Measurements from ENCODE around the gene SIRPG. TPM values are rescaled to one million over a fixed set of nuclear protein-coding genes. Genes with fewer than 3 reads are reported as not detected.
A peak's percentile ranks its signal among the peaks of the same experiment; 100 is the strongest.

SIRPG gene
- total RNA-seq, 2 experiments from 2014 or later: 27.9 to 28.5 TPM

DNA sequence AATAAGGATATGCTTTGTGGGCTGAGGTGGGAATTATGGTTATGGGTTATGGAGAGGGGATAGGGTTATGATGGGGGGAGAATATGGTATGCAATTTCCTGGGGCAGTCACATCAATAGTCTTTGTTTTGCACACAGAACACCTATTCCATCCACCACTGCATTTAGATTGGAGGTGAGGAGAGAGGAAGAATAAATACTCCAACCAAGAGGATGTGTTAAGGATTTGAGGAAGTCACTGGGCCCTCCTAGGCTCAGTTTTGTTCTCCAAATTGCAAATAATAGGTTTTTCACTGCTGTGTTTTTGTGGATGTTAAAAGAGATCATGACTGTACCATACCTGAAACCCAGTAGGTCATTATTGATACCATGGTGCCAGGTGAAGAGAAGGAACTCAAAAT lies 29.5 kb upstream of the SIRPG start:
- ChIA-PET CTCF (no interaction called here), POLR2A (no interaction called here)
- no peak for DNase-seq
- H3K27ac Mint-ChIP-seq: peak overlapping the region; percentile 64
- peaks cover 10% of the 10 kb centered on the region for H3K36me3 Mint-ChIP-seq
- peaks cover 29% of the 10 kb centered on the region for H3K9me3 Mint-ChIP-seq
- peaks cover 54% of the 10 kb centered on the region for H3K4me1 Mint-ChIP-seq (ENCODE audit: low read depth)
- intact Hi-C loops (cut with micrococcal nuclease): loop anchor here (5.0 kb wide), 2 partner anchors 40 to 45 kb away; no protein-coding TSS in a partner anchor
- no peak overlapping the region for H3K4me3 Mint-ChIP-seq
- no peaks in the 10 kb centered on the region for H3K27me3 Mint-ChIP-seq

DNA sequence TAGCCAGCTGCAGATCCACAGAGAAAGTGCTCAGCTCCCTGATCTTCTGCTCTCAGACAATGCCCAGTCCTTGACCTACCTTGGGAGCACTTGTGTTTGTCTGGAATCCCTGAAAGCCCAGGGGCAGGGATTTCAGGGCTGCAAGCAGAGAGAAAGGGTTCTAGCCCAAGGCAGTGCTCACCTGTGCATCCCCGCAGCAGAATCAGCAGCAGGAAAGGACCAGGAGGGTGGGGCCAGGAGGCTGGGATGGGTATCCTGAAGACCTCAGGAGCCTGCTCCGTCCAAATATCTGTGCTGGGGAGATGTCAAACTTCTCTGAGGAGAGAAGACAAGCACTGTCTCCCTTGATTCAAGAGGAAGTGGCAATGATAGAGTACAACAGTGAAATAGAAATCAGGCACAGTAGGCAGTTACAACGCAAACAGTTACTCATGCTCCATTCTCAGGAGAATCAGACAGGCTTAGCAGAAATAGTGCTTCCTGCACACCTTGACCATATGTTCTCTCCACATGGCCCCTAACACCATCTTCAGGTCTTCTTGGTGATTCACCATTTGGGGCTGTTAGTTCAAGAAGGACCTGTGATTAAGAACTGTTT lies 28.7 kb upstream of the SIRPG start:
- Mint-ChIP-seq H3K27ac (peak overlapping the region; percentile 64), H3K36me3 (peaks cover 7% of the 10 kb centered on the region), H3K4me3 (peak overlapping the region; percentile 65), H3K27me3 (no peaks in the 10 kb centered on the region), H3K9me3 (peaks cover 24% of the 10 kb centered on the region), H3K4me1 (ENCODE audit: low read depth) (peaks cover 55% of the 10 kb centered on the region)
- no peak for DNase-seq
- POLR2A ChIA-PET: no interaction called here
- CTCF ChIA-PET: no interaction called here
- intact Hi-C loops (cut with micrococcal nuclease): loop anchor here (5.0 kb wide), 2 partner anchors 39 to 46 kb away; no protein-coding TSS in a partner anchor

GRCh38 chr20:1685304-1686052 lies 27.9 kb upstream of the SIRPG start:
- no peak for DNase-seq
- Mint-ChIP-seq H3K36me3 (peaks cover 7% of the 10 kb centered on the region), H3K27ac (peak overlapping the region; percentile 64), H3K4me3 (peak overlapping the region; percentile 65), H3K9me3 (peaks cover 17% of the 10 kb centered on the region), H3K27me3 (no peaks in the 10 kb centered on the region), H3K4me1 (ENCODE audit: low read depth) (peaks cover 56% of the 10 kb centered on the region)
- CTCF ChIA-PET: no interaction called here
- POLR2A ChIA-PET: interaction anchor here (0.7 kb wide), 1 partner anchor 11 kb away, joined by 4 read pairs; no protein-coding TSS in a partner anchor
- intact Hi-C loops (cut with micrococcal nuclease): loop anchor here (1.0 to 5.0 kb wide), 3 partner anchors 9 to 47 kb away; no protein-coding TSS in a partner anchor

DNA sequence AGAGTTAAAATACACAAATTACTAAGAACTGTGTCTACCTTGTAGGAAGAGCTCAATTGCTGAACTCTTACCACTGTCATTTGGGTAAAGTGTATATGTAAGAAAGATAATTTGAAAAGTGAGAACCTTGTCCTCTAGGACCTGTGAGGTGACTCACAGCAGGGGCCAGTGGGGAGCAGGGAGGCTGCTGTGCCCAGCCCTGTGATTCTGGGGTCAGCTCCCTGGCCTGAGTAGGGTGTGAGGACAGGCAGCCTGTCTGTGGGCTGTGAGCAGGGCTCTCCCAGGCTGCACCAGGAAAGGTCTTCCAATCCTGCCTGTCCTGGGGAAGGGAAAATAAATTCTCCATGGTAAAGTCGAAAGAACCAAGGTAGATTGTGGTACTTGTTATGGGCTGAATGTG lies 27.3 kb upstream of the SIRPG start:
- Mint-ChIP-seq H3K9me3 (peaks cover 13% of the 10 kb centered on the region), H3K4me1 (ENCODE audit: low read depth) (peaks cover 55% of the 10 kb centered on the region), H3K36me3 (peaks cover 10% of the 10 kb centered on the region), H3K4me3 (peak overlapping the region; percentile 65), H3K27ac (peak overlapping the region; percentile 64), H3K27me3 (no peaks in the 10 kb centered on the region)
- POLR2A ChIA-PET: interaction anchor here (0.7 kb wide), 1 partner anchor 11 kb away, joined by 4 read pairs; no protein-coding TSS in a partner anchor
- intact Hi-C loops (cut with micrococcal nuclease): loop anchor here (1.0 to 5.0 kb wide), 3 partner anchors 9 to 47 kb away; no protein-coding TSS in a partner anchor
- DNase-seq: no peak
- CTCF ChIA-PET: no interaction called here

DNA sequence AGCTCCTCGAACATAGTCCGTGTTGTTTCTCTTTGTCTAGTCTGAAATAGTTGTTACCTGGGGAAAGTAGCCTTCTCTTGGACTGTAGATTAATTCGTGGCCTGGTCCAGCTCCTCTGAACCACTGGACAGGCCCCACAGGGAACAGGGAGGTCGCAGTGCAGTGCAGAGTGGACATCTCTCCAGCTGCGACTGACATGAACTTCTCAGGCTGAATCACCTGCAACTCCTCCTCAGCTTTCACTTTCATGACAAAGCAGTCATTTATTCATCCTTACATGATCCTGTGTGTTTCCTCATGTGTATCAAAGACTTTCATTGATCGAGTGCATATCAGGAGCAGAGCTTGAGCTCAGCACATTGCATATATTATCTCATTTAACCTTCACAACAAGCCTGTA lies 19.1 kb upstream of the SIRPG start:
- H3K36me3 Mint-ChIP-seq: peaks cover 12% of the 10 kb centered on the region
- ChIA-PET POLR2A (no interaction called here), CTCF (interaction anchor here (0.7 to 1.9 kb wide), 5 partner anchors 57 to 354 kb away, joined by 3 to 10 read pairs (median 3); no protein-coding TSS in a partner anchor)
- peak overlapping the region; percentile 45 for H3K4me3 Mint-ChIP-seq
- H3K4me1 Mint-ChIP-seq (ENCODE audit: low read depth): peaks cover 77% of the 10 kb centered on the region
- no peaks in the 10 kb centered on the region for H3K27me3 Mint-ChIP-seq
- DNase-seq: no peak
- H3K27ac Mint-ChIP-seq: peak overlapping the region; percentile 72
- intact Hi-C loops (cut with micrococcal nuclease): loop anchor here (1.0 kb wide), 1 partner anchor 9 kb away; no protein-coding TSS in a partner anchor
- no peaks in the 10 kb centered on the region for H3K9me3 Mint-ChIP-seq

GRCh38 chr20:1674990-1675780 lies 17.6 kb upstream of the SIRPG start:
- H3K27me3 Mint-ChIP-seq: no peaks in the 10 kb centered on the region
- peak overlapping the region; percentile 30 for H3K4me3 Mint-ChIP-seq
- POLR2A ChIA-PET: interaction anchor here (1.7 kb wide), 1 partner anchor 11 kb away, joined by 11 read pairs; no protein-coding TSS in a partner anchor
- H3K9me3 Mint-ChIP-seq: peaks cover 4% of the 10 kb centered on the region
- peak overlapping the region; percentile 97 for H3K27ac Mint-ChIP-seq
- H3K36me3 Mint-ChIP-seq: peaks cover 16% of the 10 kb centered on the region
- peaks cover 88% of the 10 kb centered on the region for H3K4me1 Mint-ChIP-seq (ENCODE audit: low read depth)
- no peak for DNase-seq
- intact Hi-C loops (cut with micrococcal nuclease): no loop called here
- CTCF ChIA-PET: interaction anchor here (0.7 to 1.9 kb wide), 6 partner anchors 10 to 119 kb away, joined by 3 to 10 read pairs (median 4); no protein-coding TSS in a partner anchor

DNA sequence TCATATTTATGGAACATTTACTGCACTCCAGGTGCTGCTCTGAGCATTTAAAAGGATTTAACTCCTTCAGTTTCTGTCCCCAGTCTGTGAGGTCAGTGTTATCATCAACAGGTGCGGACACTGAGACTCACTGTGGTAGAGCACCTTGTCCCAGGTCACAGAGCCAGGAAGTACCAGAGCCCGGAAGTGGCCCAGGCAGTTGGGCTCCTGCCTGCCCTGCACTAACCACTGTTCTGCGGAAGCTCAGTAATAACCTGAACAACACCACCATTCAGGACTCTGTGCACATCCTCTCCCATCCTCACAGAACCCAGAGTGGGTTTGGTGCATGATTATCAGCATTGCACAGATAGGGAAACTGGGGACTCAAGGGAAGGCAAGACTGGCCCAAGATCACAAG lies 16.8 kb upstream of the SIRPG start:
- Mint-ChIP-seq H3K4me3 (peak overlapping the region; percentile 30), H3K9me3 (peaks cover 4% of the 10 kb centered on the region), H3K27me3 (no peaks in the 10 kb centered on the region), H3K36me3 (peaks cover 14% of the 10 kb centered on the region), H3K27ac (peak overlapping the region; percentile 97), H3K4me1 (ENCODE audit: low read depth) (peaks cover 92% of the 10 kb centered on the region)
- DNase-seq: peak; percentile 78
- intact Hi-C loops (cut with micrococcal nuclease): no loop called here
- ChIA-PET CTCF (interaction anchor here (1.3 kb wide), 1 partner anchor 103 kb away, joined by 4 read pairs; no protein-coding TSS in a partner anchor), POLR2A (interaction anchor here (1.2 to 1.7 kb wide), 2 partner anchors 10 kb away, joined by 4 to 11 read pairs; no protein-coding TSS in a partner anchor)

- peak overlapping the region; percentile 97 for H3K27ac Mint-ChIP-seq
- H3K4me3 Mint-ChIP-seq: peak overlapping the region; percentile 47
- intact Hi-C loops (cut with micrococcal nuclease): loop anchor here (2.0 kb wide), 1 partner anchor 15 kb away; no protein-coding TSS in a partner anchor
- POLR2A ChIA-PET: interaction anchor here (1.2 kb wide), 1 partner anchor 11 kb away, joined by 4 read pairs; no protein-coding TSS in a partner anchor
- peaks cover 97% of the 10 kb centered on the region for H3K4me1 Mint-ChIP-seq (ENCODE audit: low read depth)
- peaks cover 13% of the 10 kb centered on the region for H3K36me3 Mint-ChIP-seq
- H3K27me3 Mint-ChIP-seq: no peaks in the 10 kb centered on the region
- DNase-seq: no peak
- CTCF ChIA-PET: no interaction called here
- H3K9me3 Mint-ChIP-seq: peaks cover 7% of the 10 kb centered on the region
These were observed 15.8 kb upstream of the SIRPG start for GRCh38 chr20:1673424-1673823.

DNA sequence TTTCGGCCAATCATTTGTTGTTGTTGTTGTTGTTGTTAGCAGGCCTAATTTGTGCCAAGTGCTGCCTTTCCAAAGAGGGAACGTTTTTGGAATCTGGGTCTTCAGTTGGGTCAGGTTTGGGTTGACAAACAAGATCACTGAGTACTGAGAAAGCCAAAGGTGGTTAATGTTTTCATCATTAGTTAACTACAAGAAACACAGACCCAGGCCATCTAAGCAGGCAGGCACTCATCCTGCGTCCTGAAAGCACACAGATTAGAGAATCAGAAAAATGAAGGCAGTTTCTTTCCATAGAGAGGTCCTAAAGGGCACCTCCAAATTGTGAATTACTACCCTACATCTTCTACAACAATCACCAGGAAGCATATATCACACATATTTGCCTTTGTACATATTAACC lies 15.1 kb upstream of the SIRPG start:
- POLR2A ChIA-PET: interaction anchor here (1.0 kb wide), 1 partner anchor 13 kb away, joined by 6 read pairs; no protein-coding TSS in a partner anchor

GRCh38 chr20:1671891-1672669 lies 14.5 kb upstream of the SIRPG start:
- peaks cover 12% of the 10 kb centered on the region for H3K36me3 Mint-ChIP-seq
- intact Hi-C loops (cut with micrococcal nuclease): loop anchor here (1.0 to 2.0 kb wide), 3 partner anchors 8 to 17 kb away; no protein-coding TSS in a partner anchor
- peaks cover 7% of the 10 kb centered on the region for H3K9me3 Mint-ChIP-seq
- ChIA-PET CTCF (no interaction called here), POLR2A (interaction anchor here (1.0 kb wide), 1 partner anchor 13 kb away, joined by 6 read pairs; no protein-coding TSS in a partner anchor)
- peaks cover 97% of the 10 kb centered on the region for H3K4me1 Mint-ChIP-seq (ENCODE audit: low read depth)
- H3K27me3 Mint-ChIP-seq: no peaks in the 10 kb centered on the region
- peak overlapping the region; percentile 97 for H3K27ac Mint-ChIP-seq
- peak overlapping the region; percentile 47 for H3K4me3 Mint-ChIP-seq
- DNase-seq: peak; percentile 64

More for the DNA sequence above, 15.1 kb upstream of the SIRPG start:
- CTCF ChIA-PET: no interaction called here
- peak overlapping the region; percentile 97 for H3K27ac Mint-ChIP-seq
- DNase-seq: no peak
- H3K4me3 Mint-ChIP-seq: peak overlapping the region; percentile 47
- peaks cover 10% of the 10 kb centered on the region for H3K36me3 Mint-ChIP-seq
- H3K9me3 Mint-ChIP-seq: peaks cover 7% of the 10 kb centered on the region
- H3K4me1 Mint-ChIP-seq (ENCODE audit: low read depth): peaks cover 97% of the 10 kb centered on the region
- no peaks in the 10 kb centered on the region for H3K27me3 Mint-ChIP-seq
- intact Hi-C loops (cut with micrococcal nuclease): loop anchor here (1.0 to 2.0 kb wide), 3 partner anchors 8 to 16 kb away; no protein-coding TSS in a partner anchor

DNA sequence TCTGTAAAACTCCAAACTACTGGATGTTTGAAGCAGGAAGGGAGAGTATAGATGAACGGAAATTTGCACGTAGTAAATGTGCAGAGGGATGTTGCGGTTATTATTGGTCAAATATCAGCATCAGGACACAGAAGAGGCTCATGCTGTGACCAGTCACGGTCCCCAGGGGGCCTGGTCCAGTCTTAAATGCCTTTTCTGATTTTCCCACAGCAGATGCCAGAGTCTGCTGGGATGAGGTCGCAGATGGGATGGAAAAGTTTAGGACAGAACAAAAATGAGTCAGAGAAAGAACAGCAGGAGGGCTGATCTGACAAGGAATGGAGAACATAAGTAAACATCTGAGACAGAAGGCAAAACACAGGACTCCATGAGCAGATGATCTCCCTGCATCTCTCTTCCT lies 11.7 kb upstream of the SIRPG start:
- no peak overlapping the region for H3K4me3 Mint-ChIP-seq
- intact Hi-C loops (cut with micrococcal nuclease): no loop called here
- no peaks in the 10 kb centered on the region for H3K27me3 Mint-ChIP-seq
- no peak for DNase-seq
- ChIA-PET CTCF (no interaction called here), POLR2A (no interaction called here)
- H3K9me3 Mint-ChIP-seq: peaks cover 7% of the 10 kb centered on the region
- peaks cover 9% of the 10 kb centered on the region for H3K36me3 Mint-ChIP-seq
- H3K4me1 Mint-ChIP-seq (ENCODE audit: low read depth): peaks cover 95% of the 10 kb centered on the region
- peak overlapping the region; percentile 24 for H3K27ac Mint-ChIP-seq
